ENCODE results near the gene GMEB1. TPM values are rescaled to one million over a fixed set of nuclear protein-coding genes. Genes with fewer than 3 reads are reported as not detected.
"Not testable (repeated sequence)": the region's sequence is repeated elsewhere in the genome, so short reads cannot be mapped to it uniquely, and the experiment has no call there.

GMEB1 gene
- total RNA-seq, 1 experiment from 2014 or later = 9.2 TPM

DNA sequence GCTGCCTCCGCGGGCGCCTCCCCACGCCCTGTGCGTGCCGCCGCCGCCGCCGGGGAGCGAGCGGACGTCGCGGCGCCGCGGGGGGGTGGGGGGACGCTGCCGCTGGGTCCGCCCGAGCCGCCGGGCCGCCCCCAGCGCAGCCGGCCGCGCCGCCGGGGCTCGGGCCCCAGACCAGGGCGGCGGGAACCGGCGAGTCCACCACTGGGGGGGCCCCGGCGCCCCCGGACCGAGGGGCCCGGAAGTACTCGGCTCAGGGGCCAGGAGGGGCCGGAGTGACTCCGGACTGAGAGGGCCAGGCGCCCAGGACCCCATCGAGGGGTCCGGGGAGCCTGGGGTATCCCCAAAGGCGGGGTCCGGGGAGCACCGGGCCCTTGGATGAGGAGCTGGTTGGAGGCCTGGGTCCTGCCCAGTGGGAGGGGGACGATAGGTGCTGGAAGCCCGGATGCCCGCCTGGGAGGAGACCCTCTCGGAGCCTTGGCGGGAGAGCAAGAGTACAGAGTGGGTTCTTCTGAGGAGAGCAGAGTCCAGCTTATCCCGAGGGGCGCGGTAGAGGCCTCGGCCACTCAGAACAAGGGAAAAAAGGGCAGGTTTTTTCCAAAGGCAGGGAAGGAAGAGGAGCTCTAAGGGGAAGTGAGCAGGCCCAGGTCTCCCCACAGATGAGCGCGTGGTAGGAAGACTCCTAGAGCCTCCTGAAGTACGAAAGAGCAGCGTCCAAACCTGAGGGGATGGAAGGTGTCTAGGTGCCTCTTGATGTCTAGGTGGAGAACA, 556 bp downstream of the GMEB1 start:
- peak; percentile 37 for DNase-seq (ENCODE audit: low read depth)

- no peak for DNase-seq (ENCODE audit: low read depth)
Measured at GRCh38 chr1:28671254-28671780, 2.7 kb downstream of the GMEB1 start.

DNA sequence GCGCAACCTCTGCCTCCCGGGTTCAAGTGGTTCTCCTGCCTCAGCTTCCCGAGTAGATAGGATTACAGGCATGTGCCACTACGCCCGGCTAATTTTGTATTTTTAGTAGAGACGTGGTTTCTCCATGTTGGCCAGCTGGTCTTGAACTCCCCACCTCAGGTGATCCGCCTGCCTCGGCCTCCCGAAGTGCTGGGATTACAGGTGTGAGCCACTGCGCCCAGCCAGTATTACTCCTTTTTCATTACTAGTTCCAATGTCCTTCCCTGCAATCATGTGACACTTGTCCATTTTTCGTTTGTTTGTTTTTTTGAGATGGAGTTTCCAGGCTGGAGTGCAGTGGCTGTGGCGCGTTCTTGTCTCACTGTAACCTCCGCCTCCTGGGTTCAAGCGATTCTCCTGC, 4.4 kb downstream of the GMEB1 start:
- DNase-seq (ENCODE audit: low read depth) = not testable (repeated sequence)

DNA sequence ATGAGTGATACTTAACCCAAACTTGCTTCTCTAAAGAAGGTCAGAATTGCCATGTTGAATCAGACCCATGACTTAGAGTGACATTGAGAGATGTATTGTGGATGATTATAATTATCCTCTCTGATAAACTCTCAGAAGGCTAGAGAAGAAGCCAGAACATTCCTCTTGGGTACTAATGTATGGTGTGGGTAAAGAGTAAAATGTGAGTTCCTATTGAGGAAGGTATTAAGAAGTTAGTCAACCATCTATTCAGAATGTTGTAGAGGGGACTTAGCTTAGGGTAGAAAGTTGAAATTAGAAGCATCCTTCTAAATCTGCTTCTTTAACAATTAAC, 7.3 kb downstream of the GMEB1 start:
- no peak for DNase-seq (ENCODE audit: low read depth)

GRCh38 chr1:28680151-28680550, 11.6 kb downstream of the GMEB1 start:
- DNase-seq (ENCODE audit: low read depth) = no peak

DNA sequence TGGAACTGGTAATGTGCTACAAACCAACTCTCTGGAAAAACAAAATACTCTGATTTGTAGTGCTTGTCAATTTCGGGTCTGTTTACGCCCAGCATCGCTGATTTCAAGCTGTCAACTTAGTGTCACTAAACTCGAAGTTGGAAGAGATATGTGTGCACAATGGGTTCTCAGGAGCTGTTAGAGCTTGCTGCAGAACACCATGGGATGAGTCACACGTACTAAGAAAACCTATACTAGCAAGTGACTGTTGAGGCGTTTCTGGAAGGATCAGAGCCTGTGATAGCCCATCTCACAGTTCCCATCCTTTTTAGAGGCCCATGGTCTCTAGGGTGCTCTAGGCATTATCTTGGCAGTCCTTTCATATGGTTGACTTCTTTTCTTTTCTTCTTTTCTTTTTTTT, 14.3 kb downstream of the GMEB1 start:
- no peak for DNase-seq (ENCODE audit: low read depth)

DNA sequence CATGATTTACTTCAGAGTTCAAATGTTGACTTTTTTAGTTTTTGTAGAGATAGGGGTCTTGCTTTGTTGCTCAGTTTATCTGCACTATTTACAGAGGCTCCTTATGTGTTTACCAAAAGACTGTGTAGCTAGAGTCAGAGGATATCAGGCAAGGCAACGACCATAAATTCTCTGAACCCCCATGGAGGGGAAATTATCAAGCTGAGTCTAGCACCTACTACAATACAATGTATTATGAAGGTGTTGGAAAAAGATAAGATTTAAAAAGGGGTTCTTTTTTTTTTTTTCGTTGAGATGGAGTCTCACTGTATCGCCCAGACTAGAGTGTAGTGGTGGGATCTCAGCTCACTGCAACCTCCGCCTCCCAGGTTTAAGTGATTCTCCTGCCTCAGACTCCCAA, 16.4 kb downstream of the GMEB1 start:
- no peak for DNase-seq (ENCODE audit: low read depth)

DNA sequence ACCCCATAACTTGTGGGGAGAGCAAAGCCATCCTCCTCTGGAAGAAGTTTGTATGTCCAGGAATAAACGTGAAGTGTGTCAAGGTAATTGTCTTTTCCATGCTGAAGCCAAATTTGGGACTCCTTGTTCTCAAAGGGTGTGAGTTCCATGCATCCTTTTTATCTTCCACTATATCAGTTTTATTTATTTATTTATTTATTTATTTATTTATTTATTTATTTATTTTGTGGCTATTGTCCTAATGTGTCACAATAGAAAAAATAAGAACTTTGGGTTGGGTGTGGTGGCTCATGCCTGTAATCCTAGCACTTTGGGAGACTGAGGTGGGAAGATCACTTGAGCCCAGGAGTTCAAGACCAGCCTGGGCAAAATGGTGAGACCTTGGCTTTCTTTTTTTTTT, 23.0 kb downstream of the GMEB1 start:
- DNase-seq (ENCODE audit: low read depth) = not testable (repeated sequence)

DNA sequence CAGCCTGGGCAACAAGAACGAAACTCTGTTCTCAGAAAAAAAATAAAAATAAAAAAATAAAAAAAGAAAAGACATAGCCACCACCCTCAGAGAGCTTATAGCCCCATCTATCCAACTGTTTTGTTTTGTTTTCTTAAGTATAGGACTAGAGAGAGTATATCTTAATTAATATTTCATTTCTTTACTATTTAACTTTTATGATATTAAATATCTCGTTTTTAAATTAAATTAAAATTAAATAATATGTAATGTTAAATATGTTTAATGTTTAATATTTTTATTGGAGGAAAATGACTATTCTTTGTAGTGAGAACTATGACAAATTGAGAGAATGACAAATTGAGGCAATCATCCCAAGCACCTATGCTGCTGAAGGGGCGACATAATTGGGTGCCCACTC, 35.0 kb downstream of the GMEB1 start:
- DNase-seq (ENCODE audit: low read depth) = no peak

DNA sequence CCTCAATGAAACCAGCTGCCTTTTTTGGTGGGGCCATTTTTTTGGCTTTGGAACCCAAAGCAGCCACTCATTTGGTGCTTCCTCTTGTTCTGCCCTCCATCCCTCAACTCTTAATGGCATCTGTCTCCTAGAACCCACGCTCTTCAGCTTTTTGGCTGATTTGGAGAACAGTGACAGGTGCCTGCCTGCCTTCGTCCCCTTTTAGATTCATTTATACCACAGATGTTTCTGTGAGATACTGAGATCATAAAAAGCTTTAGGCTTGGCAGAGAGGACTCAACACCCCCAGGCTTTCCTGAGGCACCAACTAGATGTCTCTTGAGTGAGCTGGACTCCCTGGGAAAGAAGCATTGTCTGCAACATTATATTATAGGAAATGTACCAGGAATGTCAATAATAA, 47.8 kb downstream of the GMEB1 start:
- no peak for DNase-seq (ENCODE audit: low read depth)

GRCh38 chr1:28718166-28718565, 49.6 kb downstream of the GMEB1 start:
- DNase-seq (ENCODE audit: low read depth) = no peak

DNA sequence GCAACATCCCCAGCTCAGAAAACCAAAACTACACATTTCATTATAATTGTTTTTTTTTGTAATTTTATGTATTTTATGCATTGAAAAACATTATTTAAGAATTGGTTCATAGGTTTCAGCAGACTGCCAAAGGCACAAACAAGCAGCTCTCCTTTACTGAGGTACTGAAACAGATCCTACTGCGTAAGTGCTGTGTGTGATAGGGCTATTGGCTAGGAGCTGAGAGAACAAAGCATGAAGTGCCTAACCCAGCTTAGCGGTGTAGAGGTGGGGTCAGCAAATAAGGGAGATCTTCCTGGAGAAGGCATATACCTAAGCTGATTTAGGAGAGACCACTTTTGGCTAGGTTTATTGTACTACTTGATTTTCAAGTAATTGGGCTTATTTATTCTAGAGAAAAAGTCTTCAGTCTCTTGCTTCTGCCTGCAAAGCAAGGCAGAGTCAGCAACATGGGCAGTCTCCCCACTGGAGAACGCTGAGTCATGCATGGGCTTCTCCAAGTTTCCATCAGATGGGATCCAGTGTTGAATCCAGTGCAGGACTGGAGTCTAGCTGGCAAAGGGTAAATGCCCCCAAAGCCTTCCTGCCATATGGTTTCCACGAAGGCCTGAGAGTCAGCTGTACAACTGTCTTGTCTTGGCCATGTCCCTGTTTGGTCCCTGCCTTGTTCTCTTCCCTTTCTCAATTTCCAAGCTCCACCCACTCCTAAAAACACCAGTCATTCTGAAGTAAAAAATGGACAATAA, 50.2 kb downstream of the GMEB1 start:
- peak; percentile 33 for DNase-seq (ENCODE audit: low read depth)

GRCh38 chr1:28719332-28719619, 50.7 kb downstream of the GMEB1 start:
- DNase-seq (ENCODE audit: low read depth) = no peak

- no peak for DNase-seq (ENCODE audit: low read depth)
Measured at GRCh38 chr1:28720376-28720775, 51.8 kb downstream of the GMEB1 start.

GRCh38 chr1:28721927-28722326, 53.3 kb downstream of the GMEB1 start:
- DNase-seq (ENCODE audit: low read depth) = peak; percentile 42

GRCh38 chr1:28725365-28725764, 56.8 kb downstream of the GMEB1 start:
- DNase-seq (ENCODE audit: low read depth) = not testable (repeated sequence)

DNA sequence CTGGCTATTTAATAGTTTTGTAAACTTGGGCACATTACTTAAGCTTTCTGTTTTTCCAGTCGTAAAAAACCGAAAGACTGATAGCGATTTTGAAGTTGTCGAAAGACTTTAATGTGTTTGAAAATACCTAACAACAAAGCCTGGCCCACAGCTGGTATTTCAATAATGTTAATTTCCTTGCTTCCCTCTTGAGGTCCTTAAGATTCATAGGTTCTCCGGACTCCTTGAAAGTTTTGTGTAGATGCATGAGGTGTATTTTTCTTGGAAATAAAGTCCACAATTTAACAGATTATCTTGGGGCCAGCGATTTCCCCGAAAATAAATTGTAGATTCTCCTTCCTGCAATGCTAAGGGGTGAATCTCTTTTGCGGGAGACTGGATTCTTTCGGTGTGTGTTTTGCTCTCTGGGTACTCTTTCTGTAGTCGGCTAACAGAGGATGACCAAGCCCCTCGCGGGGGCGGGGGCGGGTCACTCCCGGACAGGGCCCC, 67.4 kb downstream of the GMEB1 start:
- DNase-seq (ENCODE audit: low read depth) = no peak

GRCh38 chr1:28736450-28737306, 68.1 kb downstream of the GMEB1 start, which contains the start of gene YTHDF2:
TSS of gene YTHDF2 (plus strand) at chr1:28736940. CDS start at chr1:28737121, 181 bp downstream.
- DNase-seq (ENCODE audit: low read depth) = peak; percentile 95

- DNase-seq (ENCODE audit: low read depth) = peak; percentile 47
Measured at GRCh38 chr1:28737307-28738132, 68.9 kb downstream of the GMEB1 start.

DNA sequence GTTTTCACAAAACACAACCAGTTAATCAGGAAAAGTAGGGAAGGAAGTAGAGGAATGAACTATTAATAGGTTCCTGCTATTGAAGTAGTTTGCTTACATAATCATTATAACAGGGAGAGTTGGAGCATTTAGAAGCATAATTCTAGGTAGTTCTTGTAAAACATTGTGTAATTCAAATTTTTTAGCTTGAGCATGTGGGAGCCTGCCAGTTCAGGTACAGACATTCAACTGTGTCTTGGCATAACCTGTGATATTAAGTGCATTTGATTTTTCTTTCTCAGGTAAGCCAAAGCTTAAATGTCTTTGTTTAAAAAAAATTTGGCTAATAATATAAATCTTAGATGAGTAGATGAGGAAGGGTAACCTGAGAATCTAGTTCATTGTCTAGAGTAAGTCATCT, 71.5 kb downstream of the GMEB1 start:
- no peak for DNase-seq (ENCODE audit: low read depth)

GRCh38 chr1:28744184-28744583, 75.6 kb downstream of the GMEB1 start:
- no peak for DNase-seq (ENCODE audit: low read depth)

Measured in HT1080 (cell line).